ENCODE results near the gene PAK5. TPM values are rescaled to one million over a fixed set of nuclear protein-coding genes. Genes with fewer than 3 reads are reported as not detected.
"Not testable (repeated sequence)": the region's sequence is repeated elsewhere in the genome, so short reads cannot be mapped to it uniquely, and the experiment has no call there.

PAK5 gene
- total and polyA plus RNA-seq, 3 experiments from 2014 or later = not detected

GRCh38 chr20:9663423-9663822 is 175.5 kb downstream of the PAK5 start:
- Histone ChIP-seq H3K36me3 (ENCODE audit: insufficient read depth, low read length) (no peaks in the 10 kb centered on the region), H3K27ac (ENCODE audit: low read depth, low read length) (no peak overlapping the region), H3K9me3 (ENCODE audit: low read length) (no peaks in the 10 kb centered on the region), H3K27me3 (ENCODE audit: insufficient read depth, low read length, poor library complexity, severe bottlenecking) (no peaks in the 10 kb centered on the region), H3K4me1 (ENCODE audit: insufficient read depth, low read length) (no peaks in the 10 kb centered on the region), H3K4me3 (ENCODE audit: low read length) (no peak overlapping the region)
- DNase-seq = no peak
- CTCF ChIA-PET = no interaction called here
- Mint-ChIP-seq H3K27ac (no peak overlapping the region), H3K36me3 (no peaks in the 10 kb centered on the region), H3K27me3 (peaks cover 0 to 1% of the 10 kb centered on the region in 2 donors), H3K4me1 (no peaks in the 10 kb centered on the region), H3K4me3 (no peak overlapping the region), H3K9me3 (peaks cover 0 to 5% (median 0%) of the 10 kb centered on the region in 5 donors)
- POLR2A ChIA-PET = no interaction called here

DNA sequence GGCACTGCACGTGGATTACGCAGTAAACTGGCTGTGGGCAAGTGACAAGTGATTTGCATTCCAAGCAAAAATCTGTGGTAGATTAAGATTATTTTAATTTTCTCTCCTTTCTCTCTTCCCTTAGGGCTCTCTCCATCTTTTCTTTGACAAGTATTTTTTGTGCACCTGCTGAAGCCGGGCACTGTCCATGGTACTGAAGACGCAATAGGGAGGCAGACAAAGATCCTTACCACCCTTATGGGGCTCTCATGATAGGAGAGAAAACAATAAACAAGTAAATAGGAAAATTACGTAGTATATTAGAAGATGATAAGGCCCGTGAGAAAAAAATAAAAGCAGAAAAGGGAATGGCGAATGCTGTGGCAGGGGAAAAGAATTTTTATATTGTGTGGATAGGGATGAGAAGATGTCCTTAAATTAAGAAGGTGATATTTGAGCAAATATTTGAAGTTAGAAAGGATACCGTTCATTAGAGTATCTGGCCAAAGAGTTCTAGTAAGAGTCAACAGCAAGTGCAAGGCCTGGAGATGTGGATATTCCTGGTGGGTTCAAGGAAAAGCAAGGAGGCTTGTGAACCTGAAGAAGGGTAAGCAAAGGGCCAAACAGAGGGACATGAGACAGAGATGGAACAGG is 178.5 kb downstream of the PAK5 start:
- Mint-ChIP-seq H3K4me1 (no peaks in the 10 kb centered on the region), H3K36me3 (no peaks in the 10 kb centered on the region), H3K4me3 (no peak overlapping the region), H3K9me3 (peaks cover 0 to 5% (median 0%) of the 10 kb centered on the region in 5 donors), H3K27me3 (peaks cover 0 to 1% of the 10 kb centered on the region in 2 donors), H3K27ac (peak overlapping the region in 1 of 8 donors; percentile 34)
- H3K27me3 ChIP-seq (ENCODE audit: insufficient read depth, low read length, poor library complexity, severe bottlenecking) = no peaks in the 10 kb centered on the region
- no peaks in the 10 kb centered on the region for H3K36me3 ChIP-seq (ENCODE audit: insufficient read depth, low read length)
- no peaks in the 10 kb centered on the region for H3K9me3 ChIP-seq (ENCODE audit: low read length)
- no peak overlapping the region for H3K4me3 ChIP-seq (ENCODE audit: low read length)
- H3K4me1 ChIP-seq (ENCODE audit: insufficient read depth, low read length) = no peaks in the 10 kb centered on the region
- CTCF ChIA-PET = no interaction called here
- POLR2A ChIA-PET = no interaction called here
- DNase-seq = no peak
- no peak overlapping the region for H3K27ac ChIP-seq (ENCODE audit: low read depth, low read length)

- H3K27ac Mint-ChIP-seq = no peak overlapping the region
- CTCF ChIA-PET = no interaction called here
- Histone ChIP-seq H3K4me3 (ENCODE audit: low read length) (no peak overlapping the region), H3K4me1 (ENCODE audit: insufficient read depth, low read length) (no peaks in the 10 kb centered on the region), H3K36me3 (ENCODE audit: insufficient read depth, low read length) (no peaks in the 10 kb centered on the region), H3K27me3 (ENCODE audit: insufficient read depth, low read length, poor library complexity, severe bottlenecking) (no peaks in the 10 kb centered on the region), H3K27ac (ENCODE audit: low read depth, low read length) (no peak overlapping the region), H3K9me3 (ENCODE audit: low read length) (no peaks in the 10 kb centered on the region)
- H3K36me3 Mint-ChIP-seq = no peaks in the 10 kb centered on the region
- no peak for DNase-seq
- H3K4me1 Mint-ChIP-seq = no peaks in the 10 kb centered on the region
- peaks cover 0 to 7% (median 1%) of the 10 kb centered on the region in 5 donors for H3K9me3 Mint-ChIP-seq
- no peaks in the 10 kb centered on the region for H3K27me3 Mint-ChIP-seq
- no peak overlapping the region for H3K4me3 Mint-ChIP-seq
- POLR2A ChIA-PET = no interaction called here
These were observed 191.1 kb downstream of the PAK5 start for GRCh38 chr20:9647741-9648140.

- CTCF ChIA-PET = no interaction called here
These were observed 192.5 kb downstream of the PAK5 start for GRCh38 chr20:9646375-9646774.

DNA sequence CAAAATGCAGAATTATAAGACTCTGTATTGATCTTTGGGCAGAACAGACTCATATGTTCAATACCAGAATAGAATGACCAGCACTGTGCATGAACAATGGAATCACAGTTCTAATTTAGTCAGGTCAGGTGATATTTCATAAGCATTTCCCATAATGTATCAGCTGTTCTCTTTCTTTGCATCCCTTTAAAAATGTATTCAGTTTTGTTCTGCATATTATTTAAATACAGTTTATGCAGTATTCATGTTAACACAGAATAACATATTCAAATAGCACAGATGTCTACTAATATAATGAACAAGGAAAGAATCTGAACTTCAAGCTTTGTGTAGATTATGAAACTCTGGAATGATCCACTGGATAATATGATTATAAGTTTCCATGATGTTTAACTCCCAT is 196.0 kb downstream of the PAK5 start:
- CTCF ChIA-PET = no interaction called here
- no peak for DNase-seq
- POLR2A ChIA-PET = no interaction called here
- Mint-ChIP-seq H3K27me3 (no peaks in the 10 kb centered on the region), H3K4me1 (no peaks in the 10 kb centered on the region), H3K9me3 (peaks cover 2 to 7% (median 3%) of the 10 kb centered on the region in 5 donors), H3K27ac (no peak overlapping the region), H3K36me3 (no peaks in the 10 kb centered on the region), H3K4me3 (no peak overlapping the region)
- Histone ChIP-seq H3K9me3 (ENCODE audit: low read length) (no peaks in the 10 kb centered on the region), H3K4me1 (ENCODE audit: insufficient read depth, low read length) (no peaks in the 10 kb centered on the region), H3K4me3 (ENCODE audit: low read length) (no peak overlapping the region), H3K36me3 (ENCODE audit: insufficient read depth, low read length) (no peaks in the 10 kb centered on the region), H3K27me3 (ENCODE audit: insufficient read depth, low read length, poor library complexity, severe bottlenecking) (no peaks in the 10 kb centered on the region), H3K27ac (ENCODE audit: low read depth, low read length) (no peak overlapping the region)

More at GRCh38 chr20:9646375-9646774, 192.5 kb downstream of the PAK5 start:
- Mint-ChIP-seq H3K4me1 (no peaks in the 10 kb centered on the region), H3K4me3 (no peak overlapping the region), H3K36me3 (no peaks in the 10 kb centered on the region), H3K9me3 (peaks cover 0 to 7% (median 1%) of the 10 kb centered on the region in 5 donors), H3K27ac (no peak overlapping the region), H3K27me3 (no peaks in the 10 kb centered on the region)
- no peak for DNase-seq
- Histone ChIP-seq H3K9me3 (ENCODE audit: low read length) (no peaks in the 10 kb centered on the region), H3K4me1 (ENCODE audit: insufficient read depth, low read length) (no peaks in the 10 kb centered on the region), H3K27ac (ENCODE audit: low read depth, low read length) (no peak overlapping the region), H3K4me3 (ENCODE audit: low read length) (no peak overlapping the region), H3K27me3 (ENCODE audit: insufficient read depth, low read length, poor library complexity, severe bottlenecking) (no peaks in the 10 kb centered on the region), H3K36me3 (ENCODE audit: insufficient read depth, low read length) (no peaks in the 10 kb centered on the region)
- POLR2A ChIA-PET = no interaction called here

GRCh38 chr20:9641499-9642000 is 197.3 kb downstream of the PAK5 start:
- H3K4me1 Mint-ChIP-seq; H3K27me3 ChIP-seq (ENCODE audit: insufficient read depth, low read length, poor library complexity, severe bottlenecking); H3K27me3 Mint-ChIP-seq; CTCF ChIA-PET; H3K36me3 Mint-ChIP-seq; POLR2A ChIA-PET; H3K4me1 ChIP-seq (ENCODE audit: insufficient read depth, low read length); H3K4me3 Mint-ChIP-seq; H3K9me3 ChIP-seq (ENCODE audit: low read length); H3K4me3 ChIP-seq (ENCODE audit: low read length); H3K9me3 Mint-ChIP-seq; H3K27ac ChIP-seq (ENCODE audit: low read depth, low read length); H3K27ac Mint-ChIP-seq; DNase-seq; H3K36me3 ChIP-seq (ENCODE audit: insufficient read depth, low read length): not testable (repeated sequence)

GRCh38 chr20:9637889-9638288 is 201.0 kb downstream of the PAK5 start:
- H3K4me1 ChIP-seq (ENCODE audit: insufficient read depth, low read length) = no peaks in the 10 kb centered on the region
- H3K36me3 Mint-ChIP-seq = no peaks in the 10 kb centered on the region
- no peak overlapping the region for H3K27ac ChIP-seq (ENCODE audit: low read depth, low read length)
- peaks cover 0 to 3% (median 3%) of the 10 kb centered on the region in 5 donors for H3K9me3 Mint-ChIP-seq
- H3K4me3 ChIP-seq (ENCODE audit: low read length) = no peak overlapping the region
- no peaks in the 10 kb centered on the region for H3K4me1 Mint-ChIP-seq
- H3K36me3 ChIP-seq (ENCODE audit: insufficient read depth, low read length) = no peaks in the 10 kb centered on the region
- no peak for DNase-seq
- H3K9me3 ChIP-seq (ENCODE audit: low read length) = no peaks in the 10 kb centered on the region
- ChIA-PET POLR2A (no interaction called here), CTCF (no interaction called here)
- H3K4me3 Mint-ChIP-seq = no peak overlapping the region
- H3K27ac Mint-ChIP-seq = no peak overlapping the region
- H3K27me3 Mint-ChIP-seq = no peaks in the 10 kb centered on the region
- no peaks in the 10 kb centered on the region for H3K27me3 ChIP-seq (ENCODE audit: insufficient read depth, low read length, poor library complexity, severe bottlenecking)

GRCh38 chr20:9635750-9636149 is 203.1 kb downstream of the PAK5 start:
- Histone ChIP-seq H3K9me3 (ENCODE audit: low read length) (no peaks in the 10 kb centered on the region), H3K4me1 (ENCODE audit: insufficient read depth, low read length) (no peaks in the 10 kb centered on the region), H3K36me3 (ENCODE audit: insufficient read depth, low read length) (no peaks in the 10 kb centered on the region), H3K27me3 (ENCODE audit: insufficient read depth, low read length, poor library complexity, severe bottlenecking) (no peaks in the 10 kb centered on the region), H3K27ac (ENCODE audit: low read depth, low read length) (no peak overlapping the region), H3K4me3 (ENCODE audit: low read length) (no peak overlapping the region)
- Mint-ChIP-seq H3K4me1 (no peaks in the 10 kb centered on the region), H3K27me3 (no peaks in the 10 kb centered on the region), H3K27ac (peak overlapping the region in 1 of 8 donors; percentile 62), H3K4me3 (no peak overlapping the region), H3K36me3 (no peaks in the 10 kb centered on the region), H3K9me3 (peaks cover 0 to 3% (median 2%) of the 10 kb centered on the region in 5 donors)
- ChIA-PET CTCF (interaction anchor here (1.2 kb wide), 1 partner anchor 19 kb away, joined by 3 read pairs; no protein-coding TSS in a partner anchor), POLR2A (no interaction called here)
- no peak for DNase-seq

All from CD8-positive, alpha-beta memory T cell (primary cell).